Progenitor cell of endocrine pancreas (in vitro differentiated cells): Measurements from ENCODE around the gene USP17L30. TPM values are rescaled to one million over a fixed set of nuclear protein-coding genes. Genes with fewer than 3 reads are reported as not detected.
"Not testable (repeated sequence)": the region's sequence is repeated elsewhere in the genome, so short reads cannot be mapped to it uniquely, and the experiment has no call there.

Experiments used
- DNase-seq: peaks from one replicate; pipeline ENCODE4 v3.0.0; 2021; ENCODE audit warnings: low spot score; ENCODE audit not compliant: unreplicated experiment
- H3K27ac Mint-ChIP-seq: 2 replicates; pipeline ENCODE4 v1.8.0; 2021; ENCODE audit warnings: mild to moderate bottlenecking, moderate library complexity, mixed read lengths
- H3K27me3 Mint-ChIP-seq: 2 replicates; pipeline ENCODE4 v1.8.0; 2021; ENCODE audit warnings: mixed read lengths
- H3K36me3 Mint-ChIP-seq: 2 replicates; pipeline ENCODE4 v1.8.0; 2022; ENCODE audit warnings: mixed read lengths; ENCODE audit not compliant: insufficient read depth
- H3K4me1 Mint-ChIP-seq: 2 replicates; pipeline ENCODE4 v1.8.0; 2021; ENCODE audit warnings: low read depth, mixed read lengths
- H3K4me3 Mint-ChIP-seq: 2 replicates; pipeline ENCODE4 v1.8.0; 2021; ENCODE audit warnings: low read depth, mild to moderate bottlenecking, moderate library complexity, mixed read lengths
- H3K9me3 Mint-ChIP-seq: 2 replicates; pipeline ENCODE4 v1.8.0; 2021; ENCODE audit warnings: low read depth, mixed read lengths
- long read RNA-seq: library from polyadenylated mRNA; unstranded; transcript quantifications from one replicate; pipeline ENCODE4 v2.0.0, GENCODE V29; 2020
- total RNA-seq: library from RNA; stranded (reverse); gene quantifications from 2 replicates; pipeline ENCODE4 v1.2.1, GENCODE V29; 2021

USP17L30 gene, protein sequence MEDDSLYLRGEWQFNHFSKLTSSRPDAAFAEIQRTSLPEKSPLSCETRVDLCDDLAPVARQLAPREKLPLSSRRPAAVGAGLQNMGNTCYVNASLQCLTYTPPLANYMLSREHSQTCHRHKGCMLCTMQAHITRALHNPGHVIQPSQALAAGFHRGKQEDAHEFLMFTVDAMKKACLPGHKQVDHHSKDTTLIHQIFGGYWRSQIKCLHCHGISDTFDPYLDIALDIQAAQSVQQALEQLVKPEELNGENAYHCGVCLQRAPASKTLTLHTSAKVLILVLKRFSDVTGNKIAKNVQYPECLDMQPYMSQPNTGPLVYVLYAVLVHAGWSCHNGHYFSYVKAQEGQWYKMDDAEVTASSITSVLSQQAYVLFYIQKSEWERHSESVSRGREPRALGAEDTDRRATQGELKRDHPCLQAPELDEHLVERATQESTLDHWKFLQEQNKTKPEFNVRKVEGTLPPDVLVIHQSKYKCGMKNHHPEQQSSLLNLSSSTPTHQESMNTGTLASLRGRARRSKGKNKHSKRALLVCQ
- total RNA-seq, result not detected in 2 replicates
- long read RNA-seq, result 0 reads

DNA sequence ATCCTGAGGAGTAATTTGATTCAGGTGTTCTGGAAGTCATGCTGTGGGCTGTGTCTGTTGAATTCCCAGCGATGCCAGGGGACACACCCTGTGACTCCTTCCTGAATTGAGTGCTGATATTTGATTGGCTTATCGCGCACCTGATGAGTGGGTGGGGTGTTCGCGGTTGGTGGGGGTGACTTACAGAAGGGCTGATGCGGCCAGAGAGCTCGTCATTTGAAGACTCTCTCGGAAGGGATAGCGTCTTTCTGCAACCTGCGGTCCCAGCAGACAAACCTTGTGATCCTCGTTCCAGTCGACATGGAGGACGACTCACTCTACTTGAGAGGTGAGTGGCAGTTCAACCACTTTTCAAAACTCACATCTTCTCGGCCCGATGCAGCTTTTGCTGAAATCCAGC lies at the start of gene USP17L30:
TSS of gene USP17L30 (plus strand) at position 301 of the 400 bp plus-strand sequence. CDS start at position 301, 0 bp downstream.
- H3K36me3 Mint-ChIP-seq, DNase-seq, H3K4me1 Mint-ChIP-seq, H3K27ac Mint-ChIP-seq, H3K27me3 Mint-ChIP-seq, H3K4me3 Mint-ChIP-seq, H3K9me3 Mint-ChIP-seq: not testable (repeated sequence)

DNA sequence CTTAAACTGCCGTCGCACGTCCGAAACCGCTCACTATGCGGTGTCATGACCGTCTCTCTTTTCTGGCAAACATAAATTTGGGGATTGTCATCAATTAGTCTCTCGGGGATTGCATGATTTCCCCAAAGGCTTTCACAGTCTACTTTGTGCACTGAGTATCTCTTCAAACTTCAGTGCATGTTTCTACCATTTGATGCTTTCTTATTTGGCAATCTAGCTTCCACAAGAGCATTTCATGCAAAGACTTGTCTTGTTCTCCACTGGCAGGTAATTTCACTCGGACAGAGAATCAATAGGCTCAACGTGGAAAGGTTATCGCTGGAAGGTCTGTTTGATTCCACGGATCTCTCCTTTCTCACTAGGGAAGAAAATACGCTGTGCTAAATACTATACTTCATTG lies 38.7 kb upstream of the USP17L30 start:
- not testable (repeated sequence) for H3K36me3 Mint-ChIP-seq, H3K9me3 Mint-ChIP-seq, H3K4me1 Mint-ChIP-seq, H3K27me3 Mint-ChIP-seq, H3K27ac Mint-ChIP-seq, H3K4me3 Mint-ChIP-seq, DNase-seq

DNA sequence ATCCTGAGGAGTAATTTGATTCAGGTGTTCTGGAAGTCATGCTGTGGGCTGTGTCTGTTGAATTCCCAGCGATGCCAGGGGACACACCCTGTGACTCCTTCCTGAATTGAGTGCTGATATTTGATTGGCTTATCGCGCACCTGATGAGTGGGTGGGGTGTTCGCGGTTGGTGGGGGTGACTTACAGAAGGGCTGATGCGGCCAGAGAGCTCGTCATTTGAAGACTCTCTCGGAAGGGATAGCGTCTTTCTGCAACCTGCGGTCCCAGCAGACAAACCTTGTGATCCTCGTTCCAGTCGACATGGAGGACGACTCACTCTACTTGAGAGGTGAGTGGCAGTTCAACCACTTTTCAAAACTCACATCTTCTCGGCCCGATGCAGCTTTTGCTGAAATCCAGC lies 38.1 kb upstream of the USP17L30 start, which contains the start of gene USP17L24:
TSS of gene USP17L24 (plus strand) at position 301 of the 400 bp plus-strand sequence. CDS start at position 301, 0 bp downstream.
- not testable (repeated sequence) for H3K27ac Mint-ChIP-seq, H3K27me3 Mint-ChIP-seq, H3K4me3 Mint-ChIP-seq, DNase-seq, H3K9me3 Mint-ChIP-seq, H3K36me3 Mint-ChIP-seq, H3K4me1 Mint-ChIP-seq

DNA sequence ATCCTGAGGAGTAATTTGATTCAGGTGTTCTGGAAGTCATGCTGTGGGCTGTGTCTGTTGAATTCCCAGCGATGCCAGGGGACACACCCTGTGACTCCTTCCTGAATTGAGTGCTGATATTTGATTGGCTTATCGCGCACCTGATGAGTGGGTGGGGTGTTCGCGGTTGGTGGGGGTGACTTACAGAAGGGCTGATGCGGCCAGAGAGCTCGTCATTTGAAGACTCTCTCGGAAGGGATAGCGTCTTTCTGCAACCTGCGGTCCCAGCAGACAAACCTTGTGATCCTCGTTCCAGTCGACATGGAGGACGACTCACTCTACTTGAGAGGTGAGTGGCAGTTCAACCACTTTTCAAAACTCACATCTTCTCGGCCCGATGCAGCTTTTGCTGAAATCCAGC lies 33.3 kb upstream of the USP17L30 start, which contains the start of gene USP17L25:
TSS of gene USP17L25 (plus strand) at position 301 of the 400 bp plus-strand sequence. CDS start at position 301, 0 bp downstream.
- not testable (repeated sequence) for H3K9me3 Mint-ChIP-seq, H3K4me1 Mint-ChIP-seq, DNase-seq, H3K27ac Mint-ChIP-seq, H3K4me3 Mint-ChIP-seq, H3K27me3 Mint-ChIP-seq, H3K36me3 Mint-ChIP-seq

DNA sequence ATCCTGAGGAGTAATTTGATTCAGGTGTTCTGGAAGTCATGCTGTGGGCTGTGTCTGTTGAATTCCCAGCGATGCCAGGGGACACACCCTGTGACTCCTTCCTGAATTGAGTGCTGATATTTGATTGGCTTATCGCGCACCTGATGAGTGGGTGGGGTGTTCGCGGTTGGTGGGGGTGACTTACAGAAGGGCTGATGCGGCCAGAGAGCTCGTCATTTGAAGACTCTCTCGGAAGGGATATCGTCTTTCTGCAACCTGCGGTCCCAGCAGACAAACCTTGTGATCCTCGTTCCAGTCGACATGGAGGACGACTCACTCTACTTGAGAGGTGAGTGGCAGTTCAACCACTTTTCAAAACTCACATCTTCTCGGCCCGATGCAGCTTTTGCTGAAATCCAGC lies 28.6 kb upstream of the USP17L30 start, which contains the start of gene USP17L26:
TSS of gene USP17L26 (plus strand) at position 301 of the 400 bp plus-strand sequence. CDS start at position 301, 0 bp downstream.
- not testable (repeated sequence) for H3K27me3 Mint-ChIP-seq, H3K4me1 Mint-ChIP-seq, H3K4me3 Mint-ChIP-seq, H3K36me3 Mint-ChIP-seq, H3K27ac Mint-ChIP-seq, H3K9me3 Mint-ChIP-seq, DNase-seq

DNA sequence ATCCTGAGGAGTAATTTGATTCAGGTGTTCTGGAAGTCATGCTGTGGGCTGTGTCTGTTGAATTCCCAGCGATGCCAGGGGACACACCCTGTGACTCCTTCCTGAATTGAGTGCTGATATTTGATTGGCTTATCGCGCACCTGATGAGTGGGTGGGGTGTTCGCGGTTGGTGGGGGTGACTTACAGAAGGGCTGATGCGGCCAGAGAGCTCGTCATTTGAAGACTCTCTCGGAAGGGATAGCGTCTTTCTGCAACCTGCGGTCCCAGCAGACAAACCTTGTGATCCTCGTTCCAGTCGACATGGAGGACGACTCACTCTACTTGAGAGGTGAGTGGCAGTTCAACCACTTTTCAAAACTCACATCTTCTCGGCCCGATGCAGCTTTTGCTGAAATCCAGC lies 23.8 kb upstream of the USP17L30 start, which contains the start of gene USP17L5:
TSS of gene USP17L5 (plus strand) at position 301 of the 400 bp plus-strand sequence. CDS start at position 301, 0 bp downstream.
- not testable (repeated sequence) for H3K9me3 Mint-ChIP-seq, H3K27me3 Mint-ChIP-seq, DNase-seq, H3K27ac Mint-ChIP-seq, H3K4me1 Mint-ChIP-seq, H3K36me3 Mint-ChIP-seq, H3K4me3 Mint-ChIP-seq

DNA sequence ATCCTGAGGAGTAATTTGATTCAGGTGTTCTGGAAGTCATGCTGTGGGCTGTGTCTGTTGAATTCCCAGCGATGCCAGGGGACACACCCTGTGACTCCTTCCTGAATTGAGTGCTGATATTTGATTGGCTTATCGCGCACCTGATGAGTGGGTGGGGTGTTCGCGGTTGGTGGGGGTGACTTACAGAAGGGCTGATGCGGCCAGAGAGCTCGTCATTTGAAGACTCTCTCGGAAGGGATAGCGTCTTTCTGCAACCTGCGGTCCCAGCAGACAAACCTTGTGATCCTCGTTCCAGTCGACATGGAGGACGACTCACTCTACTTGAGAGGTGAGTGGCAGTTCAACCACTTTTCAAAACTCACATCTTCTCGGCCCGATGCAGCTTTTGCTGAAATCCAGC lies 19.1 kb upstream of the USP17L30 start, which contains the start of gene USP17L27:
TSS of gene USP17L27 (plus strand) at position 301 of the 400 bp plus-strand sequence. CDS start at position 301, 0 bp downstream.
- not testable (repeated sequence) for H3K27ac Mint-ChIP-seq, H3K36me3 Mint-ChIP-seq, H3K4me3 Mint-ChIP-seq, H3K9me3 Mint-ChIP-seq, DNase-seq, H3K27me3 Mint-ChIP-seq, H3K4me1 Mint-ChIP-seq

DNA sequence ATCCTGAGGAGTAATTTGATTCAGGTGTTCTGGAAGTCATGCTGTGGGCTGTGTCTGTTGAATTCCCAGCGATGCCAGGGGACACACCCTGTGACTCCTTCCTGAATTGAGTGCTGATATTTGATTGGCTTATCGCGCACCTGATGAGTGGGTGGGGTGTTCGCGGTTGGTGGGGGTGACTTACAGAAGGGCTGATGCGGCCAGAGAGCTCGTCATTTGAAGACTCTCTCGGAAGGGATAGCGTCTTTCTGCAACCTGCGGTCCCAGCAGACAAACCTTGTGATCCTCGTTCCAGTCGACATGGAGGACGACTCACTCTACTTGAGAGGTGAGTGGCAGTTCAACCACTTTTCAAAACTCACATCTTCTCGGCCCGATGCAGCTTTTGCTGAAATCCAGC lies 14.3 kb upstream of the USP17L30 start, which contains the start of gene USP17L28:
TSS of gene USP17L28 (plus strand) at position 301 of the 400 bp plus-strand sequence. CDS start at position 301, 0 bp downstream.
- not testable (repeated sequence) for DNase-seq, H3K4me3 Mint-ChIP-seq, H3K9me3 Mint-ChIP-seq, H3K36me3 Mint-ChIP-seq, H3K4me1 Mint-ChIP-seq, H3K27me3 Mint-ChIP-seq, H3K27ac Mint-ChIP-seq

DNA sequence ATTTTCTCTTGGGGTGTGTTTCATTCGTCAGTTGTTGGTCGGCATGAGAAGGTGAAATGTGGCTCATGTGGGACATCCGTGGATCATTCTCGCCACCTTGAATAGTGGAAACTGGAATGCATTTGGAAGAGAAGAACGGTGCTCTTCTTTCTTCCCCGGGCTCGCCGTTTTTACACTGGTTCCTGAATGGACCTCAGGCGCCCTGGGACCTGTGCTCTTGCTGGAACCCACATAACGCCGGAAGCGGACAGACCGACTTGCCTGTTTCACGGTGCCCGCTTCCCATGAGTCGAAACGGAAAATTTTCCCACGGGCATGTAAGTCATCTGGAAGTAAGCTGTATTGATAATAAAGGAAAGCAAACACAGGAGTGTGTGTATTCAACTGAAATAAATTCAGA lies 12.1 kb upstream of the USP17L30 start:
- H3K27me3 Mint-ChIP-seq, DNase-seq, H3K36me3 Mint-ChIP-seq, H3K27ac Mint-ChIP-seq, H3K4me3 Mint-ChIP-seq, H3K9me3 Mint-ChIP-seq, H3K4me1 Mint-ChIP-seq: not testable (repeated sequence)

DNA sequence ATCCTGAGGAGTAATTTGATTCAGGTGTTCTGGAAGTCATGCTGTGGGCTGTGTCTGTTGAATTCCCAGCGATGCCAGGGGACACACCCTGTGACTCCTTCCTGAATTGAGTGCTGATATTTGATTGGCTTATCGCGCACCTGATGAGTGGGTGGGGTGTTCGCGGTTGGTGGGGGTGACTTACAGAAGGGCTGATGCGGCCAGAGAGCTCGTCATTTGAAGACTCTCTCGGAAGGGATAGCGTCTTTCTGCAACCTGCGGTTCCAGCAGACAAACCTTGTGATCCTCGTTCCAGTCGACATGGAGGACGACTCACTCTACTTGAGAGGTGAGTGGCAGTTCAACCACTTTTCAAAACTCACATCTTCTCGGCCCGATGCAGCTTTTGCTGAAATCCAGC lies 9.6 kb upstream of the USP17L30 start, which contains the start of gene USP17L29:
TSS of gene USP17L29 (plus strand) at position 301 of the 400 bp plus-strand sequence. CDS start at position 301, 0 bp downstream.
- not testable (repeated sequence) for H3K4me3 Mint-ChIP-seq, H3K9me3 Mint-ChIP-seq

DNA sequence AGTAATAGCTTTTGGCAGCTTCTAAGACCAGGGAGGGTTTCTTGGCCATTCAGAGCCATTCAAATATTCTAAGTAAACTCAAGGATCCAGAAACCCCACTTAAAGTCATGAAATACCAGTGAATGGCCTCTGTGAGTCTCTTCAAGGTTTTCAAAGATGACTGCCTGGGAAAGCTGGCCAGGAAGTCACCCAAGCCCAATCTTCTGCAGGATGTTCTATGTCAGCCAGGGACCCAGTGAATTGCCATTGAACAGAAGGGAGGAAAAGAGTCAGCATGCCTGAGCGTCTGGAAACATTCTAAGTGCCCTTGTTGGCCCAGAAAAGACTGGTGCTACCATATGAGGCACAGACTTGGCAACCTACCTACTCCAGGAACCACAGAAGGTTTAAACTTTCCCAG lies 17.0 kb downstream of the USP17L30 start:
- not testable (repeated sequence) for DNase-seq, H3K36me3 Mint-ChIP-seq, H3K27ac Mint-ChIP-seq

More for the DNA sequence above, 9.6 kb upstream of the USP17L30 start, which contains the start of gene USP17L29:
- not testable (repeated sequence) for H3K4me1 Mint-ChIP-seq, H3K27me3 Mint-ChIP-seq, H3K27ac Mint-ChIP-seq, H3K36me3 Mint-ChIP-seq, DNase-seq

More for the DNA sequence above, 17.0 kb downstream of the USP17L30 start:
- not testable (repeated sequence) for H3K27me3 Mint-ChIP-seq, H3K4me3 Mint-ChIP-seq, H3K9me3 Mint-ChIP-seq, H3K4me1 Mint-ChIP-seq
